ENCODE results near the gene ZNF71.
A peak's percentile ranks its signal among the peaks of the same experiment; 100 is the strongest.

ZNF71 gene

GRCh38 chr19:56594783-56595547 lies at the start of gene ZNF71:
Gene ZNF71 (plus strand): TSS chr19:56595302. CDS start chr19:56601559, 6,257 bp downstream.
- DNase-seq, result peak; percentile 87 to 89

DNA sequence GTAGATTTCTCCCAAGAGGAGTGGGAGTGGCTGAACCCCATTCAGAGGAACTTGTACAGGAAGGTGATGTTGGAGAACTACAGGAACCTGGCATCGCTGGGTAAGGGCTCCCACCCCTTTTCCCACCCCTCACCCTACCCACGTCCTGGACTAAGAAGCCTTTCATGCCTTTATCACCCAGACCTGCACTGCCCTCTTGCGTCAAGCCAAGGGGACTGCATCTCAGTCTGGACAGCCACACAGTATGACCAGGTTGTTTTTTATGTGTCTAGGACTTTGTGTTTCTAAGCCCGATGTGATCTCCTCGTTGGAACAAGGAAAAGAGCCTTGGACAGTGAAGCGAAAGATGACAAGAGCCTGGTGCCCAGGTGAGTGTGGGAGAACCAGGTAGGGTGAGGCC lies 47.6 kb upstream of the ZNF71 start:
- no peak for DNase-seq

GRCh38 chr19:56554272-56554869 lies 40.7 kb upstream of the ZNF71 start:
- DNase-seq, result no peak

- no peak for DNase-seq
Observed at GRCh38 chr19:56562766-56563165, 32.3 kb upstream of the ZNF71 start.

GRCh38 chr19:56566904-56567273 lies 28.2 kb upstream of the ZNF71 start:
- no peak for DNase-seq

DNA sequence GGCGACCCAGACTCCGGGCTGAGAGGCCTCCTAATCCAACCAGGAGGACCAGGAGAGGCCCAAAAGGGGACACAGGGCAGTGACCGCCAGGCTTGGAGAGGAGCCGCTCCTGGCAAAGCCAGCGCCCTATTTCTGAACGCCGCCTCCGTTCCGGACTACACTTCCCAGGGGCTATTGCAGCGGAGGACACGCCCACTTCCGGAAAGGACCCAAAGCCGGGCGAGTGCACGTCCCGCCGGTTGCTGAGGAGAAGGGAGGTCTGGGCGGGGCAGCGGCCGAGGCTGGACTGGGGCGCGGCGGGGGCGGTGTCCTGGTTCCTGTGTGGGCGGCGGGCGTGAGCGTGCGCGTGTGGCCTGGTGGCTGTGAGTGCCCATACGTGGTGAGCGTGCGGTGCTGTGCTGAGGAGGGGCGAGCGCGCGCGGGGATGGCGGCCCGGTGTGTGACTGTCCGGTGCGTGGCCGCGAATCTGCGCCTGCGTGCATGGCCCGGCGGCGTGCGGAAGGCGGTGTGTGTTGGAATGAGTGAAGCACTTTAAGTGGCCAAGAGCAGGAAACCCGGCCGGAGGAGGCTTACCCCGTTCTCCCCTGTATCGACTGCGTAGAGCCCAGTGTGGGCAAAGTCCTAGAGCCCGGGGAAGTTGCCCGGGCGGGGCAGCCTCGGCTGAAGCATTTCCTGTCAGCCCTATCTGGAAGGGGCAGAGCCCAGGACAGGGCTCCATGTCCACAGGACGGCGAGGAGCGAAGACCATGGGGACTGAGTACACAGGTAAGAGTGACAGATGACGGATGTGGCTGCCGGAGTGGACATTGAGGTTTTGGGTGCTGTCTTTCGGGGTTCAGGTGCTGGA lies 27.6 kb upstream of the ZNF71 start, which contains the start of gene ZNF470:
ZNF470 (plus strand) TSS at position 195 of the 847 bp plus-strand sequence. CDS start 2,844 bp downstream, outside the sequence.
- DNase-seq, result peak; percentile 87 to 89

- no peak for DNase-seq
Observed at GRCh38 chr19:56572589-56572988, 22.5 kb upstream of the ZNF71 start.

GRCh38 chr19:56573914-56574313 lies 21.2 kb upstream of the ZNF71 start:
- DNase-seq, result no peak

- DNase-seq, result no peak
Observed at GRCh38 chr19:56577719-56578602, 17.1 kb upstream of the ZNF71 start.

DNA sequence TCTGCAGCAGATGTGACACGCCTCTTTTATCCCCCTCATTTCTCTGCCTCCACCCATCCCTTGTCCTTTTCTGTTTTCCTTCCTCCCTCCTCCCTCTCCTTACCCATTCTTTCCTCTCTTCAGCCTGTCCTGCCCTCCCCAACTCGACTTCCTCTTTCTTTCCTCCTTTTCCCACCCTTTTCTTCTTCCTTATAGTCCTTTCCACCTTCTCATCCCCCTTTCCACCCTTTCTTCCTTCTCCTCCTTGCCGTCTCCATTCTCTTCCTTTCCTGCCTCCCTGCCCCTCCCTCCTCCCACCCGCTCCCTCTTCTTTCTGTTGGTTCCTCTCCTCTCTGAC lies 688 bp upstream of the ZNF71 start:
- DNase-seq, result no peak

DNA sequence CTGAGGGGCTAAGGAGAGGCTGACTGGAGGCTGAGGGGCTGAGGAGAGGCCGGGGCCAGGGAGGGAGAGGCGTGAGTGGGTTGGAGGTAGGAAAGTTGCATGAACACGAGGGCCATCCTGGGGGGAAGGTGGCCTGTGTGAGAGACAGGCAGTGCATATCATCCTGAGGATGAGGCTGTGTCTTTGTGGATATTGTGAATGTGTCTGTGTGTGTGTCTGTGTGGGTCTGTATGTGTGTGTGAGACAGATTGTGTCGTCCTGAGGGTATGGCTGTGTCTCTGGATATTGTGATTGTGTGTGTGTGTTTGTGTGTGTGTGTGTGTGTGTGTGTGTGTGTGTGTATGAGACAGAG lies 422 bp downstream of the ZNF71 start:
- DNase-seq, result no peak

GRCh38 chr19:56596676-56597075 lies 1.6 kb downstream of the ZNF71 start:
- DNase-seq, result no peak

DNA sequence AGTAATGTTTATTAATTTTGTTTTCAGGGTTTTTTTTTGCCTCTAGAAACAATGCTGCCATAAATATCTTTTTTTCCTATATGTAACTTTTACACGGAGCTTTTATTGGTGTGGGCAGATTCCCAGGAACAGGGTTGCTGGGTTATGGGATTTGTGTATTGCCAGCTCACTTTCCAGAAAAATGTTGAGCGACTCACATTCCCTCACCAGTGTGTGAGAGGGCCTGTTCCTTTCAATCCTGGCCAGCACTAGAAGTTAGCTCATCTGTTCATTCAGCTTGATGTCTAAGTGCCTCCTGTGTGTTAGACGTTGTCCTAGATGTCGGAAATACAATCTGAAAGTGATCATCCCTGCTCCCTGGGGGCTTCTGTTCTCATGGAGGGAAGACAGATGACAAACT lies 2.6 kb downstream of the ZNF71 start:
- no peak for DNase-seq

GRCh38 chr19:56601375-56601774 lies 6.3 kb downstream of the ZNF71 start:
- no peak for DNase-seq

DNA sequence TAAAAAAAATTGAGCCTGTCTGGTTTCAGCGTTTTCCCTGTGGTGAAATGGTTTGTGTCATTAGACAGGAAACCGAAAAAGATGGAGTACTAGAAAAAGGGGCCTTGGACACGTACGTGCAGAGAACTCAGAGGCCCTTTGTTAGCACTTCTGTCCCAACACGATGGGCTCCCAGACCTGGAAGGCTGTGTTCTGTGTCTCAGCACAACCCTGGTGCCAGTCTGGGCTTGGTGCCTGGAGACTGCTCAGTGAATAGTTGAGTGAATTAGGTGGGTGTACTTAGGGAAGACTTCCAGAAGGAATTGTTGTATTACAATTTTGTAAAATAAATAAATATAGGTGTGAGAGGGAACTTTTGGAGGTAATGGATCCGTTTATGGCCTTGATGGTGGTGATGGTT lies 8.7 kb downstream of the ZNF71 start:
- no peak for DNase-seq

GRCh38 chr19:56608274-56608964 lies 13.3 kb downstream of the ZNF71 start:
- DNase-seq, result no peak

GRCh38 chr19:56611288-56611687 lies 16.2 kb downstream of the ZNF71 start:
- DNase-seq, result no peak

DNA sequence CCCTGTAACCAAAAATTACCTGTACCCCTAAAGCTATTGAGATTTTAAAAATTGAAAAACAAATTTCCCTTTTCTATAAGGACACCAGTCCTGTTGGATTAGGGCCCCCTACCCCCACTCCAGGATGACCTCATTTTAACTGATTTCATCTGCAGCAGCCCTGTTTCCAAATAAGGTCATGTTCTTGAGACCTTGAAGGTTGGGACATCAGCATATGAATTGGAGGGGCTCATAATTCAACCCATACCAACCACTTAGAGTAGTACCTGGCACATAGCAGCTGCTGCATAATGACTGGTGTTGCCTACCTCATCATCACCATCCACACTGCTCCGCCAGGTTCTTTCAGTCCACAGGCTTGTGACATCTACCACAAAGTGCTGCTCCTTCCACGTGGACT lies 17.6 kb downstream of the ZNF71 start:
- DNase-seq, result no peak

DNA sequence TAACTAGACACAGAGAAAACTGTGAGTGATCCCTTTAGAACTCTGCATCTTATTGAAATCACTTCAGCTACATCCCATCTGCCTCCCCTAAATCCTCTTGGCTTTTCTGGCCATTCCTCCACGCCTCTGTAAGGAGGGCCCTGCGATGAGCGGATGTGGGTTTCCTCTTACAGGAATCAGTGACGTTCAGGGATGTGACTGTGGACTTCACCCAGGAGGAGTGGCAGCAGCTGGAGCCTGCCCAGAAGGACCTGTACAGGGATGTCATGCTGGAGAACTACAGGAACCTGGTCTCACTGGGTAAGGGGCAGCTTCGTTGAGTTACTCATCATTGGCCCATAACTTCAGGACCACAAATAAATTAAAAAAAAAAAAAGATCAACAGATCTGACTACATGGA lies 18.5 kb downstream of the ZNF71 start:
- no peak for DNase-seq

DNA sequence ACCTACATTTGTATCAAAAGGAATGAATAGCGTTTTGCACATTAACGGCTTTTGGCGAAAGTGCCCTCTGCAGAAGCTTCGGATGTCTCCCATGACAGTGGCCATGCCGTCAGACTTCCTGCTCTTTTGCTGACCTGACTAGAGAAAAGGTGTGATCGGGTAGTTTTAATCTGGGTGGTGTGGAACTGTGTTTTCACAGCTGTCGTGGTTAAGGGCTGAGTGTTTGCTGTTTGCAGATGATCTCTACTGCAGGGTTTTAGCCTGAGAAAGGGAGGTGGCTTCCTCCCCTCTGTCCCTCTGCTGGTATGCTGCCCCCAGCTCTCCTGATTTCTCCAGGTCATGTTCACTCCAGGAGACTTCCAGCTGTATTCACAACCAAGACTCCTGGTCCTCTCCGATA lies 22.4 kb downstream of the ZNF71 start:
- no peak for DNase-seq

GRCh38 chr19:56619121-56619520 lies 24.0 kb downstream of the ZNF71 start:
- no peak for DNase-seq

GRCh38 chr19:56622374-56622773 lies 27.3 kb downstream of the ZNF71 start:
- DNase-seq, result no peak

All from NCI-H2081 (cell line).